BE2C (cell line): ENCODE data around the gene CDK19.

Experiments used
- DNase-seq: peaks from one replicate; pipeline ENCODE4 v3.0.0-alpha.2; 2020
- H3K27me3 ChIP-seq: fragments of 250-450 bp; sonication (Bioruptor Pico); 2 replicates; pipeline ENCODE4 v1.5.1; 2020; ENCODE audit warnings: mild to moderate bottlenecking
- H3K36me3 ChIP-seq: fragments of 250-450 bp; sonication (Bioruptor Pico); 2 replicates; pipeline ENCODE4 v1.5.1; 2020; ENCODE audit warnings: mild to moderate bottlenecking
- H3K4me1 ChIP-seq: fragments of 250-450 bp; sonication (Bioruptor Pico); 2 replicates; pipeline ENCODE4 v1.5.1; 2020
- H3K4me3 ChIP-seq: 2 replicates; pipeline ENCODE4 v1.5.1; 2011; ENCODE audit warnings: low read depth, low read length
- H3K9me3 ChIP-seq: fragments of 250-450 bp; sonication (Bioruptor Pico); 2 replicates; pipeline ENCODE4 v1.5.1; 2020
- CTCF ChIP-seq: IDR thresholded peaks from 2 replicates; pipeline ENCODE4 v1.5.1; 2012; ENCODE audit warnings: mild to moderate bottlenecking, low read depth, low read length

The CDK19 gene

DNA sequence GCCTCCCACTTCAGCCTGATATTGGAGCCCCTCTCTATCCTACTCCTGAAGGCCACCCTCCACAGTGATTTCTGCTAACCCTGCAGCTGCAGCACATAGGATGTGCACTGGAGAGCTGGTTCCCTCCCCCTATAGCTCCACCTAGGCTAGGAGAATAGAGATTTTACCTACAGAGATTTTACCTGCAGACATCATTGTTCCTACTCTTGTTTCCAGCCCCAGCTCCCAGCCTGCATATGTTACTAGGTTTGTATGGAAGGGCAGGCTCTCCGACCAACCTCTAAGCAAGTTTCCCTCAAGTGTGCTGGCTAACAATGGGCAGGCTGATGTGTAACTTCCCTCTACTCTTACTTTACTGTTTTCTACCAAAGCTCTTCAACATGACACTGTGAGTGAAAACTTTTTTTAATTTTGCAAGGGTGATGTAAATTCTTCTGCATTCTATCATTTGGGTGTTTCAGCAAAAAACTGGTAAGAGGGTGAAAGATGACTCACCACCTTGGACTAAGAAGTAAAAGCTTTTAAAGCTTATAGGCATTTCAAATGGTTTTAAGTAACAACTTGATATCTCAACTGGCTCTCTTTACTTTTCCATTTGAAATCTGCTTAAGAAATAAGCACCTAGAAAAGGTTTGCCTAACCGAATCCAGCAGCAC lies 106.8 kb downstream of the CDK19 start:
- H3K9me3 ChIP-seq, result no peaks in the 10 kb centered on the region; the same call in 1 of the 2 replicates
- H3K4me3 ChIP-seq, result no peak overlapping the region
- no peaks in the 10 kb centered on the region for H3K27me3 ChIP-seq
- no peak for DNase-seq
- H3K4me1 ChIP-seq, result no peaks in the 10 kb centered on the region
- TF ChIP-seq CTCF, result no peak
- H3K36me3 ChIP-seq, result no peaks in the 10 kb centered on the region

GRCh38 chr6:110705543-110705942 lies 109.7 kb downstream of the CDK19 start:
- no peaks in the 10 kb centered on the region for H3K36me3 ChIP-seq
- no peaks in the 10 kb centered on the region for H3K27me3 ChIP-seq
- no peak for TF ChIP-seq CTCF
- DNase-seq, result no peak
- H3K4me3 ChIP-seq, result no peak overlapping the region
- no peaks in the 10 kb centered on the region for H3K4me1 ChIP-seq
- no peaks in the 10 kb centered on the region for H3K9me3 ChIP-seq

- Histone ChIP-seq H3K4me3 (no peak overlapping the region), H3K9me3 (no peaks in the 10 kb centered on the region), H3K27me3 (no peaks in the 10 kb centered on the region), H3K36me3 (no peaks in the 10 kb centered on the region), H3K4me1 (no peaks in the 10 kb centered on the region)
- no peak for TF ChIP-seq CTCF
- no peak for DNase-seq
Observed at GRCh38 chr6:110703906-110704594, 111.2 kb downstream of the CDK19 start.

DNA sequence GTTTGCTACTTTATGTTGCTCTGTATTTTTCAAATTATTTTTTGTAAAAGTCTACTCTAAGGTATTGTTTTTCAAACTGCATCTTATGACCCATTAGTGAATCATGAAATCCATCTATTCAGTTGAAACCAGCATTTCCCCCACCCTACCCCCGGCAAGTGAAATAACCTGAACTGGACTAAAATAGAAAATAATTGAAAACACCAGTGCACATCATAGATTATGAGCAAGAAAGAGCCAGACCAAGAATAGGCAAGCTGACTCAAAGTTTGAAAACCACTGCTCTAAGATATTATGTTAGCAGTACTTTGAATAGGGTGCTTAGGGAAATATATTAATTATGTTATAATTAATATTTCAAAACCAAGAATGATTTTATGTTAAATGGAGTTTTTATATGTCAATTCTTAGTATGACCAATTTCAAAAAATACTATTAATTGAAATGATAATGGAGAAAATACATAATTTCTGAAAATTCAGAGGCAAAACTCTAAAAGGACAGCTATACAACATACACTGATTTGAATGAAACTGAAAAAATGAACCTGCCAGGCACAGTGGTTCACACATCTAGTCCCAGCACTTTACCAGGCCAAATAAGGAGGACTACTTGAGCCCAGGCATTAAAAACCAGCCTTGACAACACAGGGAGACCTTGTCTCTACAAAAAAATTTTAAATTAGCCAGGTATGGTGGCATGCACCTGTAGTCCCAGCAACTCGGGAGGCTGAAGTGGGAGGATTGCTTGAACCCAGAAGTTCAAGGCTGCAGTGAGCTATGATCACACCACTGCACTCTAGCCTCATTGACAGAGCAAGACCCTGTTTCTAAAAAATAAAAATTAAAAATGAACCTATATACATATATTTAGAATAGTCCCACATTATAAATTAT lies 112.0 kb downstream of the CDK19 start:
- Histone ChIP-seq H3K27me3 (no peaks in the 10 kb centered on the region), H3K4me1 (no peaks in the 10 kb centered on the region), H3K4me3 (no peak overlapping the region), H3K36me3 (no peaks in the 10 kb centered on the region), H3K9me3 (no peaks in the 10 kb centered on the region)
- no peak for DNase-seq
- TF ChIP-seq CTCF, result no peak

- no peaks in the 10 kb centered on the region for H3K9me3 ChIP-seq
- no peak overlapping the region for H3K4me3 ChIP-seq
- H3K27me3 ChIP-seq, result no peaks in the 10 kb centered on the region
- H3K4me1 ChIP-seq, result no peaks in the 10 kb centered on the region
- H3K36me3 ChIP-seq, result no peaks in the 10 kb centered on the region
- no peak for TF ChIP-seq CTCF
- no peak for DNase-seq
Observed at GRCh38 chr6:110699780-110700179, 115.5 kb downstream of the CDK19 start.
